Astrocyte (in vitro differentiated cells and primary cell): ENCODE data around the gene HEATR5A. TPM values are rescaled to one million over a fixed set of nuclear protein-coding genes. Genes with fewer than 3 reads are reported as not detected.

Experiments used
- DNase-seq: peaks from one replicate; pipeline ENCODE4 v3.0.0-alpha.2; 2010; ENCODE audit warnings: low read depth
- FAIRE-seq: peaks from 2 replicates; lab custom pipeline; 2011; peaks lifted over from hg19 to GRCh38; lab: Jason Lieb, UNC
- H2AFZ ChIP-seq: 2 replicates; pipeline ENCODE4 v1.6.0; 2012; ENCODE audit warnings: low read depth, low read length, inconsistent platforms
- H3K27ac ChIP-seq: 2 replicates; pipeline ENCODE4 v1.5.1; 2011; ENCODE audit warnings: low read depth, low read length, inconsistent platforms
- H3K27me3 ChIP-seq: 2 replicates; pipeline ENCODE4 v1.6.0; 2011; ENCODE audit warnings: low read length, inconsistent platforms; ENCODE audit not compliant: insufficient read depth
- H3K36me3 ChIP-seq: 2 replicates; pipeline ENCODE4 v1.5.1; 2011; ENCODE audit warnings: low read length, inconsistent platforms; ENCODE audit not compliant: insufficient read depth
- H3K4me1 ChIP-seq: 2 replicates; pipeline ENCODE4 v1.5.1; 2011; ENCODE audit warnings: low read length, inconsistent platforms; ENCODE audit not compliant: insufficient read depth
- H3K4me2 ChIP-seq: 2 replicates; pipeline ENCODE4 v1.6.0; 2012; ENCODE audit warnings: low read length, inconsistent platforms
- H3K4me3 ChIP-seq: 2 replicates; pipeline ENCODE4 v1.5.1; 2011; ENCODE audit warnings: low read depth, mild to moderate bottlenecking, low read length, inconsistent platforms; ENCODE audit not compliant: insufficient read depth
- H3K79me2 ChIP-seq: 2 replicates; pipeline ENCODE4 v1.6.0; 2012; ENCODE audit warnings: mild to moderate bottlenecking, low read length, inconsistent platforms; ENCODE audit not compliant: insufficient read depth
- H3K9ac ChIP-seq: 2 replicates; pipeline ENCODE4 v1.6.0; 2012; ENCODE audit warnings: mild to moderate bottlenecking, low read length, inconsistent platforms
- H3K9me3 ChIP-seq: 2 replicates; pipeline ENCODE4 v1.5.1; 2012; ENCODE audit warnings: low read depth, mild to moderate bottlenecking, low read length, inconsistent platforms; ENCODE audit not compliant: insufficient read depth
- H4K20me1 ChIP-seq: 2 replicates; pipeline ENCODE4 v1.6.0; 2012; ENCODE audit warnings: low read length, inconsistent platforms; ENCODE audit not compliant: insufficient read depth
- H3K27ac Mint-ChIP-seq: one replicate; pipeline ENCODE4 v1.8.0; 2021; ENCODE audit warnings: mild to moderate bottlenecking, mixed read lengths; ENCODE audit not compliant: unreplicated experiment
- H3K27me3 Mint-ChIP-seq: one replicate; pipeline ENCODE4 v1.8.0; 2021; ENCODE audit warnings: low read depth, mixed read lengths; ENCODE audit not compliant: unreplicated experiment
- H3K36me3 Mint-ChIP-seq: one replicate; pipeline ENCODE4 v1.8.0; 2021; ENCODE audit warnings: low read depth, mixed read lengths; ENCODE audit not compliant: unreplicated experiment
- H3K4me1 Mint-ChIP-seq: one replicate; pipeline ENCODE4 v1.8.0; 2021; ENCODE audit warnings: low read depth, mixed read lengths; ENCODE audit not compliant: unreplicated experiment
- H3K4me3 Mint-ChIP-seq: one replicate; pipeline ENCODE4 v1.8.0; 2021; ENCODE audit warnings: mild to moderate bottlenecking, moderate library complexity, mixed read lengths; ENCODE audit not compliant: unreplicated experiment
- H3K9me3 Mint-ChIP-seq: one replicate; pipeline ENCODE4 v1.8.0; 2021; ENCODE audit warnings: mild to moderate bottlenecking, mixed read lengths; ENCODE audit not compliant: unreplicated experiment
- CTCF ChIP-seq: IDR thresholded peaks from 2 replicates; pipeline ENCODE4 v1.5.1; 2011; ENCODE audit warnings: low read depth, mild to moderate bottlenecking, inconsistent platforms, low read length, moderate library complexity; ENCODE audit not compliant: insufficient read depth
- EZH2 ChIP-seq: IDR thresholded peaks from 2 replicates; pipeline ENCODE4 v1.6.1; 2012; ENCODE audit warnings: mild to moderate bottlenecking, low read length, inconsistent platforms; ENCODE audit not compliant: insufficient read depth
- total RNA-seq: library from RNA; stranded (reverse); gene quantifications from 2 replicates; pipeline ENCODE4 v1.2.1, GENCODE V29; 2021

The HEATR5A gene
- total RNA-seq, 1 donor from 2014 or later = 50.7 TPM

DNA sequence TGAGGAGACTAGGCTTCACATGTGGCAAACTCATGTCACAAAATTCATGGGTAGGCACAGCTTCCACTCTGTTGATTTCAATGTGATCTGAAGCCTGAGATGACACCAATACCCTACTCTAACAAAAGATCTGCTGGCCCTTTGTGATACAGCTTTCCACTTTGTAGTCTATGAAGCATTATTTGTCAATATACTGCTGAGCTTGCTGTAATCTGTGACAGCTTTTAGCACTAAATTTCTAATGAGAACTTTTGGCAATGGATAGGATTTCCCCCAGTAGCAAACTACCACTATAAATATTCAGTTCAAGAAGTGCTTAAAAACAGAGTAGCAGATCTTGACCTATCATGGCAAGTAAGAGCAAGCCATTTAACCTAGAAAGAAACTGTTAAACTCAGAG lies 5.6 kb upstream of the HEATR5A start:
- Histone ChIP-seq H2AFZ (no peak overlapping the region), H3K4me1 (no peaks in the 10 kb centered on the region), H3K4me3 (no peak overlapping the region), H3K9me3 (no peaks in the 10 kb centered on the region), H3K27ac (no peak overlapping the region), H3K27me3 (no peaks in the 10 kb centered on the region), H3K36me3 (no peaks in the 10 kb centered on the region), H3K79me2 (no peaks in the 10 kb centered on the region), H3K9ac (no peak overlapping the region), H3K4me2 (no peak overlapping the region), H4K20me1 (no peaks in the 10 kb centered on the region)
- TF ChIP-seq EZH2 (no peak), CTCF (no peak)
- H3K36me3 Mint-ChIP-seq = no peaks in the 10 kb centered on the region
- no peaks in the 10 kb centered on the region for H3K4me1 Mint-ChIP-seq
- DNase-seq (no peak), FAIRE-seq (peak; percentile 5)
- no peak overlapping the region for H3K4me3 Mint-ChIP-seq
- no peaks in the 10 kb centered on the region for H3K27me3 Mint-ChIP-seq
- H3K9me3 Mint-ChIP-seq = no peaks in the 10 kb centered on the region
- no peak overlapping the region for H3K27ac Mint-ChIP-seq

- Mint-ChIP-seq H3K9me3 (no peaks in the 10 kb centered on the region), H3K27me3 (no peaks in the 10 kb centered on the region), H3K27ac (peak overlapping the region; percentile 92), H3K4me1 (peaks cover 7% of the 10 kb centered on the region), H3K4me3 (peak overlapping the region; percentile 96), H3K36me3 (no peaks in the 10 kb centered on the region)
- H2AFZ ChIP-seq = peak overlapping the region; percentile 82
- no peak overlapping the region for H3K4me3 ChIP-seq
- no peaks in the 10 kb centered on the region for H3K27me3 ChIP-seq
- no peaks in the 10 kb centered on the region for H3K36me3 ChIP-seq
- DNase-seq = no peak
- H3K9ac ChIP-seq = no peak overlapping the region
- H3K27ac ChIP-seq = no peak overlapping the region
- no peak for TF ChIP-seq CTCF
- TF ChIP-seq EZH2 = no peak
- H3K9me3 ChIP-seq = no peaks in the 10 kb centered on the region
- H3K79me2 ChIP-seq = peaks cover 40% of the 10 kb centered on the region
- peak overlapping the region; percentile 88 for H3K4me2 ChIP-seq
- no peaks in the 10 kb centered on the region for H4K20me1 ChIP-seq
- no peak for FAIRE-seq
- no peaks in the 10 kb centered on the region for H3K4me1 ChIP-seq
Observed at GRCh38 chr14:31421200-31421599, 850 bp upstream of the HEATR5A start.

- Mint-ChIP-seq H3K27me3 (no peaks in the 10 kb centered on the region), H3K4me3 (peak overlapping the region; percentile 96), H3K36me3 (no peaks in the 10 kb centered on the region), H3K4me1 (peaks cover 7% of the 10 kb centered on the region), H3K27ac (peak overlapping the region; percentile 56), H3K9me3 (no peaks in the 10 kb centered on the region)
- Histone ChIP-seq H4K20me1 (peaks cover under 1% of the 10 kb centered on the region), H3K4me1 (no peaks in the 10 kb centered on the region), H2AFZ (peak overlapping the region; percentile 85), H3K4me2 (peak overlapping the region; percentile 88), H3K4me3 (peak overlapping the region; percentile 97), H3K79me2 (peaks cover 51% of the 10 kb centered on the region), H3K27me3 (no peaks in the 10 kb centered on the region), H3K9me3 (no peaks in the 10 kb centered on the region), H3K36me3 (no peaks in the 10 kb centered on the region), H3K27ac (peak overlapping the region; percentile 82), H3K9ac (peak overlapping the region; percentile 97)
- DNase-seq (no peak), FAIRE-seq (no peak)
- TF ChIP-seq CTCF (no peak), EZH2 (no peak)
Observed at GRCh38 chr14:31419967-31420318, 407 bp downstream of the HEATR5A start.
